ENCODE measurements around the gene SETD7. TPM values are rescaled to one million over a fixed set of nuclear protein-coding genes. Genes with fewer than 3 reads are reported as not detected.

Gene SETD7
- total and polyA plus RNA-seq, 2 donors (not counting 3 experiments of a cell fraction or from before 2014, with no cell fraction given), result 18.8 to 39.9 TPM

DNA sequence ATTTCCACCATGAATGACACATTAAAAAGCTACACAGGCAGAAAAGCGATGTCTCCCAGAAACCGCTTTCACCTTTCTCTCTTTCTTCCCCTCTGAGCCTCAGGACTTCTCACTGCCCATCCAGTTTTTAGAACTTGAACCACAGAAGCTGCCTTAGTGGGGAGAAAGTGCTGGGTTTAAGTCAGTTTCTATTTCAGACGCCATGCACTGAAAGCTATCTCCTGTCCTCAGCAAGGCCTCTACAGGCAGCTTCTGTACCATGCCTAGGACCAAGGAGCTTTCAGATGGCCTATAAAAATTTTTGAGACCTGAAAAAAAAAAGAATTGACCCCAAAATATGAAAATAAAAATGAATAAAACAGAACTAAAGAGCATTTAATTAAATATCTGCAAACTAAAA is 67.6 kb downstream of the SETD7 start:
- BruUV-seq (replicated peaks), result no TSS peak
- TF ChIP-seq EZH2 (IDR thresholded peaks at IDR 0.05; ENCODE audit: borderline replicate concordance, low read depth, low read length, severe bottlenecking) (no peak), FOS (IDR thresholded peaks at IDR 0.05; ENCODE audit: borderline replicate concordance, insufficient read depth, low read length) (no peak), GATA2 (IDR thresholded peaks at IDR 0.05; ENCODE audit: insufficient read depth, insufficient read length, low read depth, low read length) (no peak), POLR2AphosphoS5 (IDR thresholded peaks at IDR 0.05; ENCODE audit: insufficient read depth, low read depth, low read length) (no peak), MAX (IDR thresholded peaks at IDR 0.05; ENCODE audit: insufficient read depth, insufficient read length) (no peak), POLR2A (IDR thresholded peaks at IDR 0.05; ENCODE audit: low read depth, low read length) (no peak), JUN (IDR thresholded peaks at IDR 0.05; ENCODE audit: borderline replicate concordance, insufficient read depth, insufficient read length, low read depth) (no peak), MYC (IDR thresholded peaks at IDR 0.05; ENCODE audit: low read depth, low read length) (no peak)
- TF ChIP-seq, protein P1, sequence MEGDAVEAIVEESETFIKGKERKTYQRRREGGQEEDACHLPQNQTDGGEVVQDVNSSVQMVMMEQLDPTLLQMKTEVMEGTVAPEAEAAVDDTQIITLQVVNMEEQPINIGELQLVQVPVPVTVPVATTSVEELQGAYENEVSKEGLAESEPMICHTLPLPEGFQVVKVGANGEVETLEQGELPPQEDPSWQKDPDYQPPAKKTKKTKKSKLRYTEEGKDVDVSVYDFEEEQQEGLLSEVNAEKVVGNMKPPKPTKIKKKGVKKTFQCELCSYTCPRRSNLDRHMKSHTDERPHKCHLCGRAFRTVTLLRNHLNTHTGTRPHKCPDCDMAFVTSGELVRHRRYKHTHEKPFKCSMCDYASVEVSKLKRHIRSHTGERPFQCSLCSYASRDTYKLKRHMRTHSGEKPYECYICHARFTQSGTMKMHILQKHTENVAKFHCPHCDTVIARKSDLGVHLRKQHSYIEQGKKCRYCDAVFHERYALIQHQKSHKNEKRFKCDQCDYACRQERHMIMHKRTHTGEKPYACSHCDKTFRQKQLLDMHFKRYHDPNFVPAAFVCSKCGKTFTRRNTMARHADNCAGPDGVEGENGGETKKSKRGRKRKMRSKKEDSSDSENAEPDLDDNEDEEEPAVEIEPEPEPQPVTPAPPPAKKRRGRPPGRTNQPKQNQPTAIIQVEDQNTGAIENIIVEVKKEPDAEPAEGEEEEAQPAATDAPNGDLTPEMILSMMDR (IDR thresholded peaks at IDR 0.05; ENCODE audit: extremely low read depth in 1 of 2, insufficient read depth in 1 of 2, low read depth in 1 of 2, low read length in 2 of 2), result no peak
- peaks cover 8% of the 10 kb centered on the region for H3K4me1 ChIP-seq (ENCODE audit: control insufficient read depth, extremely low read depth, insufficient read depth, low read length)
- no peaks in the 10 kb centered on the region for H3K79me2 ChIP-seq (ENCODE audit: control insufficient read depth, insufficient read depth, low read length)
- no peak overlapping the region for H3K4me2 ChIP-seq (ENCODE audit: insufficient read depth, low read length)
- H3K27ac ChIP-seq (ENCODE audit: insufficient read depth, low read depth, low read length), result no peak overlapping the region
- H3K9me1 ChIP-seq (replicated peaks; ENCODE audit: control insufficient read depth, extremely low read depth, insufficient read depth, low read length), result no peaks in the 10 kb centered on the region
- dilution Hi-C loops (cut with MboI; ENCODE audit: extremely low pct_ligation_motif_present, low sequenced_read_pairs) (no loop called here), intact Hi-C loops (cut with micrococcal nuclease) (no loop called here)
- no peaks in the 10 kb centered on the region for H3K27me3 ChIP-seq (ENCODE audit: control insufficient read depth in 2 of 2, insufficient read depth in 2 of 2, low read length in 2 of 2)
- peak; percentile 4 for FAIRE-seq
- DNase-seq (ENCODE audit: low read depth, low spot score), result no peak
- no peak overlapping the region for H2AFZ ChIP-seq (ENCODE audit: low read depth, low read length)
- H3K36me3 ChIP-seq (ENCODE audit: control insufficient read depth in 2 of 2, extremely low read depth in 1 of 2, insufficient read depth in 2 of 2, low read length in 2 of 2), result no peaks in the 10 kb centered on the region
- no peaks in the 10 kb centered on the region for H3K9me3 ChIP-seq (replicated peaks; ENCODE audit: control insufficient read depth, insufficient read depth, low read length)
- ChIA-PET POLR2A (no interaction called here), CTCF (interaction anchor here (1.4 kb wide), 1 partner anchor 9 kb away, joined by 9 read pairs; no protein-coding TSS in a partner anchor)
- no peak overlapping the region for H3K4me3 ChIP-seq (replicated peaks in 1 of 3; ENCODE audit: insufficient read depth in 1 of 3, low read depth in 1 of 3, low read length in 3 of 3)
- H3K9ac ChIP-seq (replicated peaks; ENCODE audit: extremely low read depth, insufficient read depth, low read length), result no peak overlapping the region
- no peaks in the 10 kb centered on the region for H4K20me1 ChIP-seq (replicated peaks; ENCODE audit: control insufficient read depth, extremely low read depth, insufficient read depth, low read length)

Data from endothelial cell of umbilical vein (primary cell).